Calu3 (cell line): ENCODE data around the gene MYL3. TPM values are rescaled to one million over a fixed set of nuclear protein-coding genes. Genes with fewer than 3 reads are reported as not detected.
"Not testable (repeated sequence)": the region's sequence is repeated elsewhere in the genome, so short reads cannot be mapped to it uniquely, and the experiment has no call there.

ENCODE experiments used
- BruUV-seq: library from RNA; stranded (reverse); fragments of 400-500 nt; replicated peaks from 2 replicates; lab custom pipeline; 2021; lab: Mats Ljungman, UMichigan
- CTCF ChIA-PET: fragments of 300-600 bp; sonication (Branson Sonifier 250); formaldehyde crosslinking; loops from one replicate; lab custom pipeline; 2022; ENCODE audit warnings: antibody characterized with exemption; lab: Charles Lee
- DNase-seq: peaks from one replicate; pipeline ENCODE4 v3.0.0; 2022
- H3K27ac Mint-ChIP-seq: one replicate; pipeline ENCODE4 v1.8.0; 2022; ENCODE audit warnings: mixed read lengths; ENCODE audit not compliant: unreplicated experiment
- H3K27me3 Mint-ChIP-seq: one replicate; pipeline ENCODE4 v1.8.0; 2022; ENCODE audit warnings: mixed read lengths; ENCODE audit not compliant: unreplicated experiment
- H3K36me3 Mint-ChIP-seq: one replicate; pipeline ENCODE4 v1.8.0; 2022; ENCODE audit warnings: mild to moderate bottlenecking, moderate library complexity, mixed read lengths; ENCODE audit not compliant: insufficient read depth, unreplicated experiment
- H3K4me1 Mint-ChIP-seq: one replicate; pipeline ENCODE4 v1.8.0; 2022; ENCODE audit warnings: mild to moderate bottlenecking, low read depth, mixed read lengths; ENCODE audit not compliant: unreplicated experiment
- H3K4me3 Mint-ChIP-seq: one replicate; pipeline ENCODE4 v1.8.0; 2022; ENCODE audit warnings: mild to moderate bottlenecking, low read depth, moderate library complexity, mixed read lengths; ENCODE audit not compliant: unreplicated experiment
- H3K9me3 Mint-ChIP-seq: one replicate; pipeline ENCODE4 v1.8.0; 2022; ENCODE audit warnings: low read depth, mixed read lengths; ENCODE audit not compliant: unreplicated experiment
- CTCF ChIP-seq: fragments of 200-600 bp; IDR thresholded peaks from one replicate; pipeline ENCODE4 v1.8.0; 2022; ENCODE audit warnings: antibody characterized with exemption; ENCODE audit not compliant: unreplicated experiment
- intact Hi-C: fragments of 100-400 bp; cut with micrococcal nuclease; formaldehyde crosslinking; loops from one replicate; pipeline ENCODE4 v1.10.0; 2022; ENCODE audit not compliant: unreplicated experiment
- total RNA-seq: library from RNA; stranded (reverse); gene quantifications from 2 replicates; pipeline ENCODE4 v1.2.3, GENCODE V29; 2022

The MYL3 gene
- total RNA-seq, 1 experiment from 2014 or later: not detected

DNA sequence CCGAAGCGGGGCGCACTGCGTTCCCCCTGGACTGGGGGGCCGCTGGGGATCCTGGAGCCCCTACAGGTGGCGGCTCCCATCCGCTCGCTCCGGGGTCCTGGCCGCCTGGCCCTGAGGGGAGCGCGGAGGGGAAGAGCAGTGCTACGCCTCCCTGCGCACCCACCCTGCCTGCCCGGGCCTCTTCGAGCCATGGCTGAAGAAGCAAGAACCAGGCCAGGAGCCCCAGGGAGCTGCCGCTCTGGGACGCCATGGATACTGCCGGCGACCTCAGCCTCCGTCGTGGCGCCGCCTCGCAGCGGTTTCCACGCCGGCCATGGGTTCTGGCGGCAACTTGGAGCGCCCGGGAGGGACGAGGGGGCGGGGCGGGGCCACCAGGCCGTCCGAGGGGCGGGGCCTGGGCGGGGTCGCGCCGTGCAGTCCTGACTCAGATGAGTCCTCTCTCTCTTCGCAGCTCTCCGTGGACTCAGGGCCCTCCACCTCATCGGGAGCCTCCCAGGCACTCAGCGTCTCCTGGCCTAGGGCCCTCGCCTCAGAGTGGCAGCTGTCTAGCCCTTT lies 50.9 kb downstream of the MYL3 start:
- CTCF ChIA-PET: no interaction called here
- DNase-seq: peak; percentile 53
- Mint-ChIP-seq H3K9me3 (peaks cover 3% of the 10 kb centered on the region), H3K36me3 (no peaks in the 10 kb centered on the region), H3K27ac (no peak overlapping the region), H3K4me3 (peak overlapping the region; percentile 50), H3K4me1 (no peaks in the 10 kb centered on the region), H3K27me3 (peaks cover 65% of the 10 kb centered on the region)
- no peak for TF ChIP-seq CTCF
- intact Hi-C loops: no loop called here
- no TSS peak for BruUV-seq

GRCh38 chr3:46811615-46812236 lies 51.5 kb downstream of the MYL3 start:
- intact Hi-C loops: no loop called here
- CTCF ChIA-PET: no interaction called here
- H3K9me3 Mint-ChIP-seq: peaks cover 3% of the 10 kb centered on the region
- H3K4me3 Mint-ChIP-seq: no peak overlapping the region
- H3K27ac Mint-ChIP-seq: no peak overlapping the region
- no peak for DNase-seq
- no peaks in the 10 kb centered on the region for H3K36me3 Mint-ChIP-seq
- no TSS peak for BruUV-seq
- no peak for TF ChIP-seq CTCF
- no peaks in the 10 kb centered on the region for H3K4me1 Mint-ChIP-seq
- H3K27me3 Mint-ChIP-seq: peaks cover 70% of the 10 kb centered on the region

DNA sequence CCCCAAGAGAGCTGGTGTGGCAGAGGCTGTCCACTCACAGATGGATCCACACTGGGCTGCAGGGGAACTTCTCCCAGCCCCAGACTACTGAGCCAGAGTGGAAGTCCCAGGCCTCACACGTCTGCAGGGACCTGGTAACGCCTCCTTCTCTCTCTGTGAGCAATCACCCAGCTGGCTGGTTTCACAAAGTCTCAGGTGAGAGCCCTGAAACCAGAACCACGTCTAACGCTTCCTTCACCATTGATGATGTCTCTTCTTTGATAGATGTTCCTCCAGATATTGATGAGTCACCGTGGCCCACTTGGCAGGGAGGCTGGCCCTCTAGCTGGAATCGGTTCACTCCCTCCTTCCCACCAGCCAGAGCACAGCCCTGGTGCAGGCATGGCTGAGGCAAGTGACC lies 54.5 kb downstream of the MYL3 start:
- BruUV-seq, DNase-seq, H3K9me3 Mint-ChIP-seq, CTCF ChIA-PET, intact Hi-C loops, H3K27ac Mint-ChIP-seq, H3K4me3 Mint-ChIP-seq, H3K36me3 Mint-ChIP-seq, H3K4me1 Mint-ChIP-seq: not testable (repeated sequence)
- H3K27me3 Mint-ChIP-seq: peaks cover 62% of the 10 kb centered on the region

Other genes starting within 250 kb of the MYL3 start
- 39.6 and 46.7 TPM in 2 replicates for gene ALS2CL, start 169.8 kb downstream of the MYL3 start, total RNA-seq
- gene TMIE, start 162.1 kb downstream of the MYL3 start, total RNA-seq: 0.26 TPM in 1 of 2 replicates, not detected in the other
- gene PRSS50, start 145.6 kb downstream of the MYL3 start, total RNA-seq: not detected in 2 replicates
- gene PTH1R, start 14.3 kb upstream of the MYL3 start, total RNA-seq: not detected in 2 replicates
- 47.3 and 47.5 TPM in 2 replicates for gene CCDC12, start 113.3 kb upstream of the MYL3 start, total RNA-seq
- gene NBEAL2, start 116.2 kb upstream of the MYL3 start, total RNA-seq: 115 and 143 TPM in 2 replicates